Measurements from ENCODE around the gene FLRT3. TPM values are rescaled to one million over a fixed set of nuclear protein-coding genes. Genes with fewer than 3 reads are reported as not detected.

The FLRT3 gene
- polyA plus RNA-seq, 1 donor (not counting 4 experiments of a cell fraction or from before 2014, with no cell fraction given), result 91.7 TPM

- H2AFZ ChIP-seq (ENCODE audit: control insufficient read depth, low read length), result no peak overlapping the region
- no peak overlapping the region for H3K4me3 ChIP-seq (ENCODE audit: control insufficient read depth in 2 of 3, extremely low read depth in 1 of 3, insufficient read depth in 2 of 3, low read depth in 1 of 3, low read length in 3 of 3)
- no peaks in the 10 kb centered on the region for H3K36me3 ChIP-seq (ENCODE audit: control insufficient read depth in 2 of 2, extremely low read depth in 1 of 2, insufficient read depth in 2 of 2, low read length in 2 of 2)
- DNase-seq (ENCODE audit: low read depth, low spot score) (no peak), FAIRE-seq (no peak)
- H3K79me2 ChIP-seq (ENCODE audit: control insufficient read depth, insufficient read depth, low read length), result no peaks in the 10 kb centered on the region
- no peaks in the 10 kb centered on the region for H4K20me1 ChIP-seq (ENCODE audit: control insufficient read depth, extremely low read depth, insufficient read depth, low read length)
- H3K9me1 ChIP-seq (ENCODE audit: control insufficient read depth, extremely low read depth, insufficient read depth, low read length), result no peaks in the 10 kb centered on the region
- H3K4me2 ChIP-seq (ENCODE audit: control insufficient read depth, extremely low read depth, insufficient read depth, low read depth, low read length), result no peak overlapping the region
- no peaks in the 10 kb centered on the region for H3K9me3 ChIP-seq (ENCODE audit: control insufficient read depth, low read depth, low read length)
- no peak overlapping the region for H3K27ac ChIP-seq (ENCODE audit: control insufficient read depth, insufficient read depth, low read length)
- dilution Hi-C loops (cut with MboI; ENCODE audit: extremely low pct_ligation_motif_present, low sequenced_read_pairs), result loop anchor here (25.0 kb wide), 1 partner anchor 369 kb away; no protein-coding TSS in a partner anchor
- H3K27me3 ChIP-seq (ENCODE audit: control insufficient read depth, extremely low read depth, insufficient read depth, low read length), result no peaks in the 10 kb centered on the region
- TF ChIP-seq EZH2 (IDR thresholded peaks at IDR 0.05; ENCODE audit: low read length) (no peak), CTCF (optimal IDR thresholded peaks at IDR 0.05 in 1 of 3, IDR thresholded peaks at IDR 0.05 in 1 of 3, conservative IDR thresholded peaks at IDR 0.05 in 1 of 3; ENCODE audit: extremely low read depth in 1 of 3, insufficient read depth in 2 of 3, low read length in 3 of 3) (no peak)
- no peak overlapping the region for H3K9ac ChIP-seq (ENCODE audit: control insufficient read depth, extremely low read depth, insufficient read depth, low read length)
- no peaks in the 10 kb centered on the region for H3K4me1 ChIP-seq (ENCODE audit: control insufficient read depth, extremely low read depth, insufficient read depth, low read length)
Measured at GRCh38 chr20:14343491-14344065, 6.2 kb upstream of the FLRT3 start.

GRCh38 chr20:14342918-14343317 is 5.5 kb upstream of the FLRT3 start:
- no peak for DNase-seq (ENCODE audit: low read depth, low spot score)
- Histone ChIP-seq H3K27ac (ENCODE audit: control insufficient read depth, insufficient read depth, low read length) (no peak overlapping the region), H3K27me3 (ENCODE audit: control insufficient read depth, extremely low read depth, insufficient read depth, low read length) (no peaks in the 10 kb centered on the region), H4K20me1 (ENCODE audit: control insufficient read depth, extremely low read depth, insufficient read depth, low read length) (no peaks in the 10 kb centered on the region), H3K9ac (ENCODE audit: control insufficient read depth, extremely low read depth, insufficient read depth, low read length) (no peak overlapping the region), H3K4me1 (ENCODE audit: control insufficient read depth, extremely low read depth, insufficient read depth, low read length) (no peaks in the 10 kb centered on the region), H3K4me3 (ENCODE audit: control insufficient read depth in 2 of 3, extremely low read depth in 1 of 3, insufficient read depth in 2 of 3, low read depth in 1 of 3, low read length in 3 of 3) (no peak overlapping the region), H3K9me3 (ENCODE audit: control insufficient read depth, low read depth, low read length) (no peaks in the 10 kb centered on the region), H3K4me2 (ENCODE audit: control insufficient read depth, extremely low read depth, insufficient read depth, low read depth, low read length) (no peak overlapping the region), H3K79me2 (ENCODE audit: control insufficient read depth, insufficient read depth, low read length) (no peaks in the 10 kb centered on the region), H3K9me1 (ENCODE audit: control insufficient read depth, extremely low read depth, insufficient read depth, low read length) (no peaks in the 10 kb centered on the region), H2AFZ (ENCODE audit: control insufficient read depth, low read length) (no peak overlapping the region), H3K36me3 (ENCODE audit: control insufficient read depth in 2 of 2, extremely low read depth in 1 of 2, insufficient read depth in 2 of 2, low read length in 2 of 2) (no peaks in the 10 kb centered on the region)
- dilution Hi-C loops (cut with MboI; ENCODE audit: extremely low pct_ligation_motif_present, low sequenced_read_pairs), result loop anchor here (25.0 kb wide), 1 partner anchor 369 kb away; no protein-coding TSS in a partner anchor
- no peak for FAIRE-seq
- TF ChIP-seq CTCF (optimal IDR thresholded peaks at IDR 0.05 in 1 of 3, IDR thresholded peaks at IDR 0.05 in 1 of 3, conservative IDR thresholded peaks at IDR 0.05 in 1 of 3; ENCODE audit: extremely low read depth in 1 of 3, insufficient read depth in 2 of 3, low read length in 3 of 3) (no peak), EZH2 (IDR thresholded peaks at IDR 0.05; ENCODE audit: low read length) (no peak)

Data from keratinocyte (primary cell).